Placental epithelial cell (primary cell): ENCODE results near the gene G6PC2. TPM values are rescaled to one million over a fixed set of nuclear protein-coding genes. Genes with fewer than 3 reads are reported as not detected.

Experiments used
- total RNA-seq: library from RNA; depleted of rRNA; stranded (reverse); fragments of >200 nt; gene quantifications from 2 replicates; pipeline ENCODE4 v1.2.3, GENCODE V29; 2012

Gene G6PC2, protein sequence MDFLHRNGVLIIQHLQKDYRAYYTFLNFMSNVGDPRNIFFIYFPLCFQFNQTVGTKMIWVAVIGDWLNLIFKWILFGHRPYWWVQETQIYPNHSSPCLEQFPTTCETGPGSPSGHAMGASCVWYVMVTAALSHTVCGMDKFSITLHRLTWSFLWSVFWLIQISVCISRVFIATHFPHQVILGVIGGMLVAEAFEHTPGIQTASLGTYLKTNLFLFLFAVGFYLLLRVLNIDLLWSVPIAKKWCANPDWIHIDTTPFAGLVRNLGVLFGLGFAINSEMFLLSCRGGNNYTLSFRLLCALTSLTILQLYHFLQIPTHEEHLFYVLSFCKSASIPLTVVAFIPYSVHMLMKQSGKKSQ
- not detected in 2 replicates for total RNA-seq

DNA sequence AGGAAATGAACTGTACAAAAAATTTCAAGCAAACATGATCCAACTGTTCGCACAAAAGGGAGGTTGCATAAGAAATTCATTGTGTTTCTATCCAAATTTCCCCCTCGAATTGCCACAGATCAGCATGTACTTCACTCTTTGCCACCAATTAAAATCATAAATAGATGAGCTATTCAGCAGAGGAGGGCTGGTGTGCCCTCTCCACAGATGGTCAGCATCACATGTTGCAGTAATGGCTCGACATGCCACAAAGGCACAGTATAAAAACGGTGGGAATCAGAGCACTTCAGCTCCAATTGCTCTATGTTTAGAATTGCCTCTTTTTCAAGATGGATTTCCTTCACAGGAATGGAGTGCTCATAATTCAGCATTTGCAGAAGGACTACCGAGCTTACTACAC is at the start of gene G6PC2:
Gene G6PC2 (plus strand): TSS at position 289 of the 400 bp plus-strand sequence. CDS start 41 bp downstream, at position 330.

DNA sequence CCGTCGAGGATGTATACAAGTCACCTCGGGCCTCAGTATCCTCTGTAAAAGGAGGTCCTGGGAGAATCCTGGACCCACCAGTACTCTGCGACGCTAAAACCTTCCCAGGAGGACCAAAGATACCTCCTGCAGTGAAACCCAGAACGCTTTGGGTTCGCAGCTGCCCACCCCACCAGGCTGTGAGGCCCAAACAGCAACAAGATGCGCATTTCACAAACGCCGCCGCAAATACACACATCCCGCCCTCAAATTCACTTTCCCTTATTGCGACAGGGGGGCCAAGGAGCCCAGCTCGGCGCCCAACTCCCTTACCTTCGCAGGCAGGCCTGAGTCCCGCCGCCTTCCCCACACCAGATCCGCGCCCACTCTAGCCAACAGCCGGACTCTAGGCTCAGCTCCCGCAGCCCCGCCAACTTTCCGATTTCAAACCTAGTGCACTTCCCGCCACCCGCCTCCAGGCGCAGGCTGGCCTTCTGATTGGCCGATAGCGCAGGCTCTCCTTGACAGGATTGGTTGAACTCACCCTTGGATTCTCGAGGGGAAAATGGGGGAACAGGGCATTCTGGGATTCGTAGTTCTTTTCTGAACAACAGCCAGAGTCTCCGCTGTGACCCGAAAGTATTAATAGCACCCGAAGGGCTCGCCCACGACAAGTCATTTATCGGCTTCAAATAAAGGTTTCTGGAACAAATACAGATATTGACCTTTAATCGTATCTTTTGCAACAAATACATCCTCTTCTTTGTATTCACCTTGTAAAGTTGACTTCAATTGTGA is 10.9 kb upstream of the G6PC2 start, which contains the start of gene SPC25:
Gene SPC25 (minus strand): TSS at position 425 of the 777 bp plus-strand sequence. CDS start 911 bp downstream, outside the sequence.

Other genes with a start within 250 kb of the G6PC2 start
- gene NOSTRIN, start 98.7 kb upstream of the G6PC2 start, total RNA-seq: 5.4 and 5.5 TPM in 2 replicates
- gene SPC25, start 10.9 kb upstream of the G6PC2 start, total RNA-seq: 3.0 and 3.5 TPM in 2 replicates
- under 0.01 TPM in 1 of 2 replicates, not detected in the other for gene ABCB11, start 130.0 kb downstream of the G6PC2 start, total RNA-seq
- under 0.01 TPM in 1 of 2 replicates, not detected in the other for gene DHRS9, start 168.3 kb downstream of the G6PC2 start, total RNA-seq